ENCODE results near the gene NHERF2.

The NHERF2 gene

DNA sequence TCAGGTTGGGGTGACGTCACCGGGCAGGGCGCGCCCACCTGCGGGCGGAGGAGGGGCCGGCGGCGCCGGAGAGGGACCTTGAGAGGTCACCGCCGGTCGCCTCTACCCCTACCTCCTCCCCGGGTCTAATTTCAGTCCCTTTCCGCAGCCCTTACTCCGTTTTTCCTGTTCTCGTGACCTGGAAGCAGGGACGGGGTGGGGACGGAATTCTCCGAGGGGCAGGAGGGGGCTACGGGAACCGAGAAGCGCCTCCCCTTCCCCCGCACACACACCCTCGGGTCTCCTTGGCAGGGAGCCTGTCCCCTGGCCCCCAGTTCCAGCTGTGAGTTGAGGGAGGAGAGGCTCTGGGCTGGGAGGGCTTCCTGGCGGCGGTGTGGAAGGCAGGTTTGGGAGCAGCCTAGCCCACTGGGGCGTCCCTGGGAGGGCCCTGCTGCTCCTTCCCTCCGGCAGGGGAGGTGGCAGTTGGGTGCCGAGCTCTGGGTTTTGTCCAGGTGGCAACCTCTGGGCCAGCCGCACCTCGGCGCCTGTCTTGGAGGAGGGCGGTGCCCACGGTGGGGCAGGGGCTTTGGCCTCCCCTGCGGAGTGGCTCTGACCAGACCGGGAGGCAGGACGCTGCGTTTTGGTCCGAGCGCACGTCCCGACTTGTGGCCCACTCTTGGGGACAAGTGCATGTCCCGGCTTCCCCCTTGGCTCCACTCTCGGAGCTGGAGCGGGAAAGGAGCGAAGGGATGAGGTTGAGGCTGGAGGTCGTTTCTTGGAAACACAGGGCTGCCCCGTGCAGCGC, 36.2 kb upstream of the NHERF2 start:
- in situ Hi-C loops (cut with MboI; ENCODE audit: low sequenced_read_pairs), result no loop called here

DNA sequence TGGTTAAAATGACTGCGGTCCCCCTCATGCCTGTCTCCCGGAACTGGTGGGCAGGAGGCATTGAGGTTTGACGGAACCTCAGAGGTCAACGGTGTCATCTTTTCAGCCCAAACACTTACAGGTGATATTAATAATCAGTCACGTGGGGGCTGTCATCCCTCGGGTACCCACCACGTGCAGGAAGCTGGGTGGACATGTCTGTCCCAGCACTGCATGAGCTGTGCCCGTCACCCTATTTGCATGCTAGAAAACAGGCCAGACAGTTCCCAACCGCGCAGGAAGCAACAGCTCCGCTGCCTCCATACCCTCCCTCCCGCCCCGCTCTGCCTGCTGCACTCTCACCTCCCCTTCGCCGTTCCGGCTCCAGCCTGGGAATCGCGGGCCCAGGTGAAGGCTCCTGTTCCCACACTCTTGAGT, 35.6 kb upstream of the NHERF2 start:
- in situ Hi-C loops (cut with MboI; ENCODE audit: low sequenced_read_pairs), result no loop called here

DNA sequence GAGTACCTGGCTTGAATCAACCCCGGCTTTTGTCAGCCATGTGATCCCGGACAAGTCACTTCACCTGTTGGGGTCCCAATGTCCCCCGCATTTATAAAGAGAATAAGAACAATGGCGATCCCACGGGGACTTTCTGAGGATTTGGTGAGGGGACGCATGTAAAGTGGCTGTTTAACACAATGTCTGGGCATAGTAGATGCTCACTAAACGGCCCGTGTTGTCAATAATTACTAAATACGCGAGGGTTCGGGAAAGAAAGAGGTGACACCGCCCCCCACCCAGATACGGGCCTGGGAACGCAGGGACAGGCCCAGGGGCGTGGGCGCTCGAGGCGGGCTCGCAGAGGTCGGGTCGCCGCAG, 35.1 kb upstream of the NHERF2 start:
- in situ Hi-C loops (cut with MboI; ENCODE audit: low sequenced_read_pairs), result no loop called here

DNA sequence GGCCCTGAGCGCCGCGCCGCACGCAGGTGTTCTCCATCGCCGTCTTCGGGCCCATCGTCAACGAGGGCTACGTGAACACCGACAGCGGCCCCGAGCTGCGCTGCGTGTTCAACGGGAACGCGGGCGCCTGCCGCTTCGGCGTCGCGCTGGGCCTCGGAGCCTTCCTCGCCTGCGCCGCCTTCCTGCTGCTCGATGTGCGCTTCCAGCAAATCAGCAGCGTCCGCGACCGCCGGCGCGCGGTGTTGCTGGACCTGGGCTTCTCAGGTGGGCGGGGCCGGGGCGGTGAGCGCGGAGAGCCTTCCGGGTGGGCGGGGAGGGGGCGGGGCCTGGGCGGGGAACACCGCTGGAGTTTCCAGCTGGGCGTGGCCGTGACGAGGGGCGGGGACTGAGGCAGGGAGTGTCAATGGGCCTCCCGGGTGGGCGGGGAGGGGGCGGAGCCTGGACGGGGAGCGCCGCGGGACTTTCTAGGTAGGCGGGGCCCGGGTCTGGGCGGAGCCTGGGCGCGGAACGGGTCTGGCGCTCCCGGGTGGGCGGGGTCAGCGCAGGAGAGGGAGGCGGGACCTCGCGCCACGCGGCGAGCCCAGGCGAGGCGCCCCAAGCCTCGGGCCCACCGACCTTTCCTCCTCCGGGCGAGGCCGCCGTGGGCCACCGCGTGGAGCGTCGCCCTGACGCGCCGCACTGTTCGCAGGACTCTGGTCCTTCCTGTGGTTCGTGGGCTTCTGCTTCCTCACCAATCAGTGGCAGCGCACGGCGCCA, 34.6 kb upstream of the NHERF2 start:
- in situ Hi-C loops (cut with MboI; ENCODE audit: low sequenced_read_pairs), result no loop called here

DNA sequence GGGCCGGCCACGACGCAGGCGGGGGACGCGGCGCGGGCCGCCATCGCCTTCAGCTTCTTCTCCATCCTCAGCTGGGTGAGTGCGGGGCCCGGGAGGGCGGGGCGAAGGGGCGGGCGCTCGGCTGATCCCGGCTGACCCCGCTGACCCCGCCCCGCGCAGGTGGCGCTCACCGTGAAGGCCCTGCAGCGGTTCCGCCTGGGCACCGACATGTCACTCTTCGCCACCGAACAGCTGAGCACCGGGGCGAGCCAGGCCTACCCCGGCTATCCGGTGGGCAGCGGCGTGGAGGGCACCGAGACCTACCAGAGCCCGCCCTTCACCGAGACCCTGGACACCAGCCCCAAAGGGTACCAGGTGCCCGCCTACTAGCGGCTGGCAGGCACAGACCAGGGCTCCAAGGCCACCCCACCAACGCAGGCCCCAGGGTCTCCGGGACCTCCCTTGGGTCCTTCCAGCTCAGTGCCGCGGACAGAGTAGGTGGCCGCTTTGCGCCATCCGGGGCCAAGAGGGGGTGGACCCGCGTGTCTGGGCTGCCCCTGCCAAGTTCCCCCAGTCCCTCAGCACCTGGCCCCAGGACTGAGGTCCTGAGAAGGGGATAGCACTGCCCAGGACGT, 33.9 kb upstream of the NHERF2 start:
- in situ Hi-C loops (cut with MboI; ENCODE audit: low sequenced_read_pairs), result no loop called here

DNA sequence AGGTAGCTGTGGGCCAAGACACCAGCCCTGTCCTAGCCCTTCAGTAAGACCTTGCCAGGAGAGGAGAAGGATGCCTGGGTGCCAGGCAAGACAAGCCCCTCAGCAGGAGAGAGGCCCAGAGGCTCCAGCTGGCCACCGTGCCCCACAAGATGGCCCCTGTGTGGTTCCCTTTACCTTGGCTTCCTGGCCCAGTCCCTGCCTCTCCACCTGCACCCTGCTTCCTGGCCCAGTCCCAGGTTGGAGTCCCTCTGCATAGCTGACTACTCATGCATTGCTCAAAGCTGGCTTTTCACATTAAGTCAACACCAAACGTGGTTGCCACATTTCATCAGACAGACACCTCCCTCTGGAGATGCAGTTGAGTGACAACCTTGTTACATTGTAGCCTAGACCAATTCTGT, 33.0 kb upstream of the NHERF2 start:
- in situ Hi-C loops (cut with MboI; ENCODE audit: low sequenced_read_pairs), result no loop called here

DNA sequence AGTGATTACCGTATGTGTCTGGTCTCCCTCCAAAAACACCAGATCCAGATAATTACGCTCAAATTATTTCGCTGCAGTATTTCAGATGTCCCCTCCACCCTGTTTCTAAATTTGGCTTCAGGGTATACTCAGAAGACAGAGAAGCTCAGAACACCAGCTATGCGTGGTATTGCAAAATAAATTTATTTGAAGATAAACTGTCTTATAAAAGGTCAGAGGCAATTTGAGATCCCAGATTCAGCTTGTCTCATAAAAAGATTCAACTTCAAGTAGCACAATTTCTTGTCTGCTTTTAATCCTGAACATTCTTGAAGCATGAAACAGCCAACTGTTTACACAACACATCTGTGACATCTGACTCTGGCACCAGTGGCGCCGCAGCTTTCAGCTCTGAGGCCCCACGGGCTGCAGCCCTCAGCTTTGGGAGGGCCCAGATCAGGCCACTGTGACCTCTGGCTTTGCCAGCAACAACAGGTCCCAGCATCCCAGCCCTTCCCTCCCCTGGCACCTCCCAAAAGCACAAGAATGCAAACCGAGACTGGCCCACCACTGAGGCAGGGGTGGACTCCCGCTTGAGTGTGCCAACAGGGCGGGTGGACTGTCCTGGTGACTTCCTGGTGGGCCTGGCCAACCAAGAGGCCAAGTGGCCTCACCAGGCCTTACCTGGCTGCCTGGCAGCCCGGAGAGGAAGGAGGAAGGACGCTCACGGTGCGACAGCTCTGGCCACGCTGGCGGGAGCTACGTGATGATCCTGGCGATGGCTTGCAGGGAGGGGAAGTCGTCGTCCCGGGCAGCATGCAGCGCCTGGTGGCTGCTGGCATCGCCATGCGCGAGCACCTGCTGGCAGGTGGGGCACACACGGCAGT, 29.0 kb upstream of the NHERF2 start:
- in situ Hi-C loops (cut with MboI; ENCODE audit: low sequenced_read_pairs), result no loop called here

DNA sequence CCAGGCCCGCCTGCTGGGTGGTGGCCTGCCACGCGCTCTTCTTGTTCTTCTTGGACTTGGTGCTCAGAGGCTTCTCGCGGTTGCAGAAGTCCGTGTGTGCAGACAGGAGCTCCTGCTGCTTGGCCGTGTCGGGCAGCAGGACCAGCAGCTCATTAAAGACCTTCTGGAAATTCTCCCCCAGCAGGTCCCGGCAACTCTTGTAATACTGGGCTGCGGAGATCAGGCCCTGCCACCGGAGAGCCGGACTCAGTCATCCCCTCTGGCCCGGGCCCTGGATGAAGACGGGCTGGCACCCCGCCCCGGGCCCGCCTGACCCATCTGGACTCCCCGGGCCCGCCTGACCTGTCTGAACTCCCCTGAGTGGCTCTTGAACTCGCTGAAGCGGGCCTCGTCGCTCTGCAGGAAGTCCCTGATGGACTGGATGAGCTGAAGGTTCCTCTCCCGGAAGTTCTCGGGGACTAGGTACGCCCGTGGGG, 28.3 kb upstream of the NHERF2 start:
- in situ Hi-C loops (cut with MboI; ENCODE audit: low sequenced_read_pairs), result no loop called here

DNA sequence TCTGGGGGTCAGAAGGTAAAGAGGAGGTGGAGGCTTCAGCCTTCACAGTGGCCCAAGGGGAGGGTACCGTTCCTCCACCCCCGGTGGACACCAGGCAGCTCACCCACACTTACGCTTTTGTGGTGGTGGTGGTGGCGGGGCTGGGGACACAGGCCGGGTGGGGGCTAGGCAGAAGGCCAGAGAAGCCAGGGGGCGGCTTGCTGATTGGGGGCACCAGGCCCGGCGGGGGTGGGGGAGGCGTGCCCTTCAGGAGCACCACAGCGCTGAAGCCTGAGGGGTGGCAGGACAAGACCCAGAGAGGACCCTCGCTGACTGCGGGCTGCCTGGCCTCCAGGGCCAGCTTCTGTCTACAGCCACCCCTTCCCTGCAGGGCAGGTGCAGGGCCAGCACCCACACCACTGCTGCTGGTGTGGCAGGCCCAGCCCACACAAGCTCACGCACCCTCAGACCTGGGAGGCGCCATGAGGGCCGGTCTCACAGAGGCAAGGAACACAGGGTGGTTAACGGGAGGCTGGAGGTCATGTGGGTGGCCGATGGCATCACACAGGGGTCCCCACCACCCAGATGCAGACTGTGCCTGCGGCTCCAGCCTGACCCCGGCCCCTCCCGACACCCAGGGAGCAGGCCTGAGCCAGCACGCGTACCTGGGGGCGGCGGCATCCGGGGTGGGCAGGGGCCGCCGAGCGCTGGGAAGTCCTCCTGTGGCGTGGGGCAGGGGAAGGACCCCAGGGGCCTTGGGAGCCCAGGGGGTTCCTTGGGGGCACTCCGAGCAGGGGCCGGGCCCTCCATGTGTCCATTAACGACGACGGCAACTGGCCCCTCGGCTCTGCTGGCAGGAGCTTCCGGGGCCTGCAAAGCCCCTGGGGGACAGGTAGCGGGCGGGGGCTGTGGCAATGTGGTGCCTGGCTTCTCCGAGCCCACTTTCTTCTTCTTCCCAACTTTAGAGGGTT, 27.6 kb upstream of the NHERF2 start:
- in situ Hi-C loops (cut with MboI; ENCODE audit: low sequenced_read_pairs), result no loop called here

DNA sequence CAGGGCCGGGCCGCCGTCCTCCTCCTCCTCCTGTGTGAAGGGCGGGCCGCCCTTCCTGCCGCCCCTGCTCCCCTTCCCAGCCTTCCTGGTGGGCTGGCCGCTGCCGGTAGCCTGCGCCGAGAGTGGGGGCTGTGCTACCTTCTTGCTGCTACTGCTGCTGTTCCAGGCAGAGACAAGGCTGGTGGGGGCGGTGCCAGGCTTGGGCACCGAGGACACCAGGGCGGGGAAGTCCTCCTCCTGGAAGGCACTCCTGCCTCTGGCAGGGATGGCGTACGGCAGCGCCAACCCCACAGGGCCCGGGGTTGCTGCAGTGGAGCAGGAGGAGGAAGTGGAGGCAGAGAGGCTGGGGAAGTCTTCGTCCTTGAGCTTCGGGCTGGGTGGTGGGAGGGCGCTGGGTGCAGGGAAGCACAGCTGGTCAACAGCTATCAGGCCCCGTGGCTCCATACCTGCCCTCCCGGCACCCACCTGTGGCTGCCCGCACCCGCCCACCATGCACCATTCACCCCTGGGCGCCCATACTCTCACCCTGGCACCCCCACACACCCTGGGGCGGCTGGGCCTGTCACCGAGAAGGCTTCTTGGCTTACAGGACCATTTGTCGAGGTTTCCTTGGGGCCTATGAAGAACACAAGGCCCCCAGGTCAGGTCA, 26.7 kb upstream of the NHERF2 start:
- in situ Hi-C loops (cut with MboI; ENCODE audit: low sequenced_read_pairs), result loop anchor here (25.0 kb wide), 1 partner anchor 487 kb away; the partner anchor contains the start of gene TBC1D24

DNA sequence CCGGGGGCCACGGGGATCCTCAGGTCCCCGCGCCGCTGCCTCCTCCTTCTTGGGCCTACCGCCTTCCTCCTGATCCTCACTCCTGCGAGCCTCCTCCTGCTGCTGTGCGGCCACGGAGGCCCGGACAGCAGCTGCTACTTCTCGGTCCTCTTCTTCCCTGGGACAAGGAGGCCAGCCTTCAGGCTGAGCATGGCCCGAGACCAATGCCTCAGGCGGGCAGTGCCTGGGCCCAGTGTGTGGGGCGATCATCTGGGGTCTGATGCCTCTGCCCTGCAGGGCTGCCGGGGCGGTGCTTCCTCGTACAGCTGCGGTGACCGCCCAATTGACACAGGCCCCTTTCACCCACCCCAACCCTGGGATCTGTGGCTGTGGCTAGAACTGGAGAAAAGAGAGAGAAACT, 25.7 kb upstream of the NHERF2 start:
- in situ Hi-C loops (cut with MboI; ENCODE audit: low sequenced_read_pairs), result loop anchor here (25.0 kb wide), 1 partner anchor 486 kb away; the partner anchor contains the start of gene TBC1D24

DNA sequence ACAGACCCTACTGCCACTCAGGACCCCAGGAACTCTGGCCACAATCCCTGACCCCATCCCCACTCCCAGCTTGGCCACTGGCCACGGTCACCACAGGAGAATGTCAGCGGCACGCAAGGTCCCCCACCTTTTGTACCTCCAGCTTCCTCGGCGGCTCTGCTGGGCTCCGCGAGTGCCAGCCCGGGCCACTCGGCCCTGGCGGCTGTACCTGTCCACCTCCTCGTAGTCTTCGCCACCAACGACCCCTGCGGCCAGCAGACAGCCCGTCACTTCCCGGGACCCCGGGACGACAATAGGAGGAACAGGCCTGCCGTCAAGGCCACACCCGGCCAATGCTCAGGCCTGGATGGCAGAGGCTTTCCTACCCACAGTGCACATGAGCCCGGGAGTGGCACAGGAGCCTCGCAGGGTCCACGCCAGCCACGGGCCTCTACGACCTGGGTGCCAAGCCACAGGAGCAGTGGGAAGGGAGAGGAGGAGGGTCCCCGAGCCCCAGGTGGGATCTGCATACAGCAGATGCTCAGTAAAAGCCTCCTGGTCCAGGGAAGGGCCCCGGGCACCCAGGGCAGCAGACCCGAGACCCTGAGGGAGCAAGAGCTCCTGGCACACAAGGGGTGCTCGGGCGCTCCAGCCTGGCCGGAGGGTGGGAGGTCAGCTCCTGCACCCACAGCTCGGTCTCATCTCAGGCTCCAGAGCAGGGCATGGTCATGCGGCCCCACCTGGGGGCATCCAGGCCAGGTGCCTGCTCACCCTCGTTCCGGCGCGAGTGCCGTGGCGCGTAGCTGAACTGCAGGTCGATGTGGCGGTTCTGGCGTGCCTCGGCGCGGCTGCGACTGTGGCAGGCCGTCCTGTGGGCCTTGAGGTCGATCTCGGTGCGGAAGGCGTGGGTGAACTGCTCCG, 25.0 kb upstream of the NHERF2 start:
- in situ Hi-C loops (cut with MboI; ENCODE audit: low sequenced_read_pairs), result loop anchor here (25.0 kb wide), 1 partner anchor 486 kb away; the partner anchor contains the start of gene TBC1D24

DNA sequence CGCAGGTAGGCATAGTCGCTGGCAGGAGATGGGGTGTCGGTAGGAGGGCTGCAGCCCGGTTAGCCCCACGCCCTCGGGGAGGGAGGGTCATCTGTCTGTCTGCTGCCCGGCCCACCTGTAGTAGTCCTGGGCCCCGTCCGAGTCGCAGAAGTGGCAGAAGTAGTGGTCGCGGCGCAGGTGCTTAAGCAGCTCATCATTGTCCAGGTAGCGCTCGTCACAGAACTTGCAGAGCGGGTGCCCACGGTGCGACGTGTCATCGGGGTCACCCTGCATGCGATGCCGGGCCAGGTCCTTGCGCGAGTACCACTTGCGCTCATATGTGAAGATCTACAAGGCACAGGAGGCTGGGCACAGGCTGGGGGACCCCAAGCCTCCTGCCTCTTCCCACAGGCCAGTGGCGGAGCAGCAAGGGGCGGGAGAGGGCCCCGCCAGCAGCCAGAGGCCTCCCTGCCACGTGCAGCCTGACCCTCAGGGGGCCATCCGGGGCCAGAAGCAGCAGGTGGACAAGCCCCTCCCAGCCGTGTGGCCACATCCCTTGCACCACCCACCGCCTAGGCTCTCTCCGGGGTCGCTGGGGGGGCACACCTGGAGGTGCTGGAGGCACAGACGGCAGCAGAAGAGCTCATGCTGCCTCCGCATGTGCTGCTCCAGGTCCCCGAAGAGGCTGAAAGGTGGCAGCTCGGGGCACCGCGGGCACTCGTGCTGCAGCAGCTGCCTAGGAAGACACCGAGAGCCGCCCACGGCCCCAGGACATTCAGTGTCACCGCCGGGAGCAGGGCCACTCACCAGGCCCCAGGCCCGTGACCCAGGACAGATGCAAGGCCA, 24.1 kb upstream of the NHERF2 start:
- in situ Hi-C loops (cut with MboI; ENCODE audit: low sequenced_read_pairs), result loop anchor here (25.0 kb wide), 1 partner anchor 485 kb away; the partner anchor contains the start of gene TBC1D24

DNA sequence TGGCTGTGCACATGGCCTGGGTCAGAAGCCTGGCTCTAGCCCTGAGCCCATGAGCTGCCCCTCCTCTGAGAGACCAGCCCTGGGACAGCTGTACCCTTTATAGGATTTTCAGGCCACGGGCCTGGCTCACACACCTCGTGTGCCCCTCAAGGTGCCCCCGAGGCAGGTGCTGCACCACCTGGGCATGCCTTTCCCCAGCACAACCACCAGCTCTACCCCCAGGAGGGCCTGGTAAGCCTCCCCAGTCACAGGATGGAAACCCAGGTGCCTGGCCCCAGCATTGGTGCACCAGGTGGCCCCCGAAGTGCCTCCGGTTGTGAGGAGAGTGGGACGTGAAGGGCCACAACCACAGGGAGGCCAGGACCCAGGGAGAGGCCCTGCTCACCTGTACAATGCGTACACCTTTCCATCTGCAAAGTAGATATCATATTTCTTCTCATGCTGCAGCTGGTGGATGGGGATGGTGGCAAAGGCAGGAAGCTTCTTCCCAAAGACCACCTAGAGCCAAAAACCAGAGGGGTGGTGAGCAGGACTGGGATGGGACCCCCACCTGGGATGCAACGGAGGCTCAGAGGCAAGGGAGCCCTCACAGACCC, 23.4 kb upstream of the NHERF2 start:
- in situ Hi-C loops (cut with MboI; ENCODE audit: low sequenced_read_pairs), result loop anchor here (25.0 kb wide), 1 partner anchor 484 kb away; the partner anchor contains the start of gene TBC1D24

DNA sequence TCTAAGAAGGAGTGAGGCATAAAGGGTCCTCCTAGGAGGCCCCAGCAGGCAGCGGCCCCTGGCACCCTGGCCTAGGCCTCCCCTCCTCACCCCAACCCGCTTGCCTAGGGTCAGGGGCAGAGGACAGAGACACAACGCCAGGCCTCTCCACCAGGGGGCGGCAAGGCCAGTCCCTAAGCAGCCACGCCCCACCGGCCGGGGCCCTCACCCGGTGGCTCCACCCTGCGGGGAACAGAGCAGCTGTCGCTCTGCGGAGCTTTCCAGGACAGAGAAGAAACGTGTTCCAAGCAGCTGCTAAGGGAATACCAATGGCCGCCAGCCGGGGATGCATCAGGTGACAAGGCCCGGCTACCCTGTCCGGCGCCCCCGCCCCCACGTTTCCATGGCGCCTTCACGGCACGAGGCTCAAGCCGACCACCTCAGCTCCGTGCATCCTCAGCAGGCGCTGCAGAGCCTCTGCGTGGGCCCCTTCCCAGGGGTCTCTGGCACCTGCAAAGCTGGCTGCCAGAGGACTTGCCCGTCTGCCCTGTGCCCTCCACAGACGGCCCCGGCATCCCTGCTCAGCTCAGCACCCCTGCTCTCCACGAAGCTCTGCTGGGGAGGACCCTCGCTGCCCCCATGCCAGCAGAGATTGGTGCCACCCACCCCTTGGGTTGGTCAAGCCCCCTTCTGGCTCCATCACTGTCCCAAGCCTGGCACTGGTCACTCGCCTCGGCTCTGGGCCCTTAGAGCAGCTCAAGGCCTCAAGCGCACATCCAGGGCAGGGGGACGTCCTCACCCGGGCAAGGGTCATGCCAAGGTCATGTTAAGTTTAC, 22.7 kb upstream of the NHERF2 start:
- in situ Hi-C loops (cut with MboI; ENCODE audit: low sequenced_read_pairs), result loop anchor here (25.0 kb wide), 1 partner anchor 483 kb away; the partner anchor contains the start of gene TBC1D24

Measured in HL-60/S4 (cell line).